ENCODE data around the gene PRRT1B.
"Not testable (repeated sequence)": the region's sequence is repeated elsewhere in the genome, so short reads cannot be mapped to it uniquely, and the experiment has no call there.

Gene PRRT1B

DNA sequence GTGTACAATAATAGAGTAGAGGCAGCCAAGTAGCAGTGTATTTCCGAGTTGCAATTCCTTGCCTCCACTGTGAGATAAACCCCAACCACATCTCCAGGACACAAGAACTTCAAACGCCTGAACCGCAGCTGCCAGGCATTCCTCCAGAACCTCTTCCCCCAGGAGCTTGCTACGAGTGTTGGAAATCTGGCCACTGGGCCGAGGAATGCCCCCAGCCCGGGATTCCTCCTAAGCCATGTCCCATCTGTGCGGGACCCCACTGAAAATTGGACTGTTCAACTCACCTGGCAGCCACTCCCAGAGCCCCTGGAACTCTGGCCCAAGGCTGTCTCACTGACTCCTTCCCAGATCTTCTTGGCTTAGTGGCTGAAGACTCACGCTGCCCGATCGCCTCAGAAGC lies 3.9 kb downstream of the PRRT1B start:
- DNase-seq (ENCODE audit: low read depth in 1 of 2, low spot score in 1 of 2): not testable (repeated sequence)

DNA sequence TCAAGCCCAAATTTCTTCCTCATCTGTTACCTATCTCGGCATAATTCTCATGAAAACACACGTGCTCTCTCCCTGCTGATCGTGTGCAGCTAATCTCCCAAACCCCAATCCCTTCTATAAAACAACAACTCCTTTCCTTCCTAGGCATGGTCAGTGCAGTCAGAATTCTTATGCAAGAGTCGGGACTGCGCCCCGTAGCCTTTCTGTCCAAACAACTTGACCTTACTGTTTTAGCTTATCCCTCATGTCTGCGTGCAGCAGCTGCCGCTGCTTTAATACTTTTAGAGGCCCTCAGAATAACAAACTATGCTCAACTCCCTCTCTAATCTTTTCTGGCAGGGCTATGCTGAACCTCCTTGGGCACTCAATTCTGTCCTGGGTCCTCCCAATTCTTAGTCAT lies 5.1 kb downstream of the PRRT1B start:
- DNase-seq (ENCODE audit: low read depth in 1 of 2, low spot score in 1 of 2): not testable (repeated sequence)

DNA sequence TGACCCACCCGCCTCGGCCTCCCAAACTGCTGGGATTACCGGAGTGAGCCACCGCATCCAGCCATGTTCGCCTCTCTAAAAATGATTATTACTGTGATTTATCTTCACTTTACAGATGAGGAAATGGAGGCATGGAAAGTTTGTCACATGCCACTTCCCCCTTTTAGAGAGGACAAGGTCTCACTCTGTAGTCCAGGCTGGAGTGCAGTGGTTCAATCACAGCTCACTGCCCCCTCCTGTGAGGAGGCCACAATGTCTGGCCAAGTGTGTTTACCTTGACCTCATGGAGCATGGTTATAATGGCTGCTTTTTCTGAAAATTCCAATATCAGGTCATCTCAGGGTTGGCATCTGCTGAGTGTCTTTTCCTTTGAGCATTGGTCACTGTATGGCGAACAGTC lies 6.7 kb downstream of the PRRT1B start:
- no peak for DNase-seq (ENCODE audit: low read depth in 1 of 2, low spot score in 1 of 2)

DNA sequence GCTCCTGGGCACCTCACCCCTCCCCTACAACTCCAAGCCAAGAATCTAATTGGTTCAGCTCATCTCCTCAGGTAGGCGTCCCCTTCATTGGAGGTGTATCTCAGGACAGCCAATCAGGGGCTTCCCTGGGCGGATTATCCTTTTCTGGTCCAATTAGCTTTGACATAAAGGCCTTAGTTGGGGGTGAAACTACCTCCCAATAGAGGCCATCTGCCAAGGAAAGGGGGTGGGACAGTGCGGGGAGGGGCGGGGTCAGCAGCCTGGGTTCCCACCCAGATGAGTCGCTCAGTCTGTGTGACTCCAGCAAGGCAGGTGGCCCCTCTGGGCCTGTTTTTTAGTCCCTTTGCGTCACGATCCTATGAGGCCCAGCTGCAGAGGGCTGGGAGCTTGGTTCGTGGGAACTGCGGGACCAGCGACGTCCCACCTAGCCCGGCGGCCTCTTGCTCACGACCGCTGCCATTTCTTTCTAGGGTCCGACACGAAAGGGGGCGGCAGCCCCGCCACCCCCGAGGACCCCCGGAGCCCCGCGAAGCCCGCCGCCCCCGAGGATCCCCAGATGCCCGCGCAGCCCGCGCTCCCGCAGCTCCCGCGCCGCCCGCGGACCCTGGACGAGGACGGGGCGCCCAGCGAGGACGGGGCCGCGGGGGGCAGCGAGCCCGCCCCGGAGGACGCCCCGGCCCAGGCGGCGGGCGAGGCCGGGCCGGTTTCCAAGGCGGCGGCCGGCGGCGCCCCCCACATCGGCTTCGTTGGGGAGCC lies 8.9 kb downstream of the PRRT1B start:
- DNase-seq (ENCODE audit: low read depth in 1 of 2, low spot score in 1 of 2): no peak

DNA sequence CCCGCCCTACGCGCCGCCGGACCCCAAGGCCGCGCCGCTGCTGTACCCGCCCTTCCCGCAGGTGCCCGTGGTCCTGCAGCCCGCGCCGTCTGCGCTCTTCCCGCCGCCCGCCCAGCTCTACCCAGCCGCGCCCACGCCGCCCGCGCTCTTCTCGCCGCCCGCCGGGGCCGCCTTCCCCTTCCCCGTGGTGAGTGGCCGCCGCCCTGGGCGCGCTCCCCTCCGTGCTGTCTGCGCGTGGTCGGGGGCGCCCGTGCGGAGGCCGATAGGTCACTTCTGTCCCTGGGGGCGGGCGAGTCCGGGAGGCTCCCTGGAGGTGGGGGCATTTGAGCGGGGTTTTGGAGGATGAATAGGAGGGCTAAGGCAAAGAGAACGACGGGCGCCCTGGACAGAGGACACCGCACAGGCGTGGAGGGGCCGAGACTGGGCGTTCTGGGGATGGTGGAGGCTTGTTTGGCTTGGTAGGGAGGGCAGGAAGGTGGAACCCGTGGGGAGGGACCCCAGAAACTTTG lies 9.6 kb downstream of the PRRT1B start:
- no peak for DNase-seq (ENCODE audit: low read depth in 1 of 2, low spot score in 1 of 2)

DNA sequence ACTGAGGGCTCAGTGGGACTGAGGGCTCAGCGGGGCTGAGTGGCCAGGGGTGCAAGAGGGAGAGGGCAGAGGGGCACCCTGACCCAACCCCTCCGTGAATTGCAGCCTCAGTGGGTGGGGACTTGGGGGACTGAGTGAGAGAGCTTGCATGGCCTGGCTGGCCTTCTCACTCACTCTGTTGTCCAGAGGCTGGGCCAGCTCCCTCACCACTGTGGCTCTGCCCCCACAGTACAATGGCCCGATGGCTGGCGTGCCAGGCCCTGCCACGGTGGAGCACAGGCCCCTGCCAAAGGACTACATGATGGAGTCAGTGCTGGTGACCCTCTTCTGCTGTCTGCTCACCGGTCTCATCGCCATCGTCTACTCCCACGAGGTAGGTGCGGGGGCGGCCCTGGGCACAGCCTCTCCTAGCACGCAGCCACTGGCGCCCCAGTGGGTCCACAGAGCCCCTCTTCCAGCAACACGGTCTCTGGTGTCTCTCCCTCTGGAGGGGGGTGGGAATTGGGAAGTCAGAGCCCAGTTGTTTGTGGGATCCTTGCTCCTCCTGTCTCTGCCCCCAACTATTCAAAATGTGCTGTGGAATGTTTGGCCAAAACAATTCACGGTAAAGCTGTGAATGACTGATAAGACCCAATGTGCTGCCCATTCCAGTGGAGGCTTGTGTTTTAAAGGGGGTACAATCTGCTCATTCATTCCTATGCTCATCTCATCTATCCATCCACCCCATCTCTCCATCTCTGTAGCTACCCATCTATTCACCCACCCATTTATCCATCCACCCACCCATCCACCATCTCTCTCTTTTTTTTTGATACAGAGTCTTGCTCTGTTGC lies 10.7 kb downstream of the PRRT1B start:
- DNase-seq (ENCODE audit: low read depth in 1 of 2, low spot score in 1 of 2): no peak

DNA sequence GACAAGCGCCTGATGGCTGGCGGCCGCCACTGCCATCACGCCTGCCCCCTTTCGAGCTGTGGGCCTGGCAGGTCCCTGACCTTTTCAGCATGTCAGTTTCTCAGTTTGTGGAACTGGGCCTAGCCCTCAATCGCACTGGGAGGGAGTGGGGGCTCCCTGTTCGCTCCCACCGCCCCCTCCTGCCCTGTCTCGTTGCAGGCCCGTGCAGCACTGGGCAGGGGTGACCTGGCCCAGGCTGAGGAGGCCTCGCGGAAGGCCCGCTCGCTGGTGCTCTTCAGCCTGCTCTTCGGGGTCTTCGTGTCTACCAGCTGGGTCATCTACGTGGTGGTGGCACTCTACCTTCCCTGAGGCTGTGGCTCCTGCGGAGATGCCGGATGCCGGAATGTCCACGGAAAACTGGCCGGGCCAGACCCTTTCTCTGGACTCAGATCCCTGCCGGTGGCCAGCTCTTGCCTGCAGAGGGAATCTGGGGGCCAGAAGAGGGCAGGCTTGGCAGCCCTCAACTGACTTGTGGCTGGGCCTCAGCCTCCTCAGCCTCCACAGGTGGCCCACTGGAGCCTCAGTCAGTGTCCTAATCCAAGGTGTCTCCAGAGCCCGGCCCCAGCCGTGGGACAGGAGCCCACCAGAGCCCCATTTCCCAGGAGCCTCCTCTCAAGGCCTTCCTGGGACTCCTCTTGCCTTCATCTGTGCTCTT lies 12.7 kb downstream of the PRRT1B start:
- DNase-seq (ENCODE audit: low read depth in 1 of 2, low spot score in 1 of 2): no peak

DNA sequence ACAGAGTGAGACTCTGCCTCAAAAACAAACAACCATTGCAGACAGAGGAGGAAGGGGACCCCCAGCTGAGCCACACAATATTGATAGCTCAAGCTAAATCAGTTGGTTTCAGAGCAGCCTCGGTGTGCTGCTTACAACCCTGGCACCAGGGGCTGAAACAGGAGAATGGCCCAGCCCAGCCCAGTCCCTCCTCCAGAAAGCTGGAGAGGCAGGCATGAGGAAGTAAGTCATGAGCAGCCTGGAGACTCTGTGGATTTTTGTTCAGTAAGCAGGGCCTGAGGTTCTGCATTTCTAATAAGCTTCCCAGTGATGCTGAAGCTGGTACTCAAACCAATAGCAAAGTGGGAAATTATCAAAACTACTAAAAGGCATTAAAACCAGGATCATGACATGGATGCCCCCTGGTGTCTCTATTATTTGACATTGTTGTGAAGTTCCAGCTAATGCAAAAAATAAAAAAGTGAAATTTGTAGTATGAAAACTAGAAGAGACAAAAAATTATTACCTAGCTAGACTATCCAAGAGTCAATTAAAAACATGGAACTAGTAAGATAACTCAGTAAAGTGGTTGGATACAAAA lies 14.2 kb downstream of the PRRT1B start:
- DNase-seq (ENCODE audit: low read depth in 1 of 2, low spot score in 1 of 2): no peak

DNA sequence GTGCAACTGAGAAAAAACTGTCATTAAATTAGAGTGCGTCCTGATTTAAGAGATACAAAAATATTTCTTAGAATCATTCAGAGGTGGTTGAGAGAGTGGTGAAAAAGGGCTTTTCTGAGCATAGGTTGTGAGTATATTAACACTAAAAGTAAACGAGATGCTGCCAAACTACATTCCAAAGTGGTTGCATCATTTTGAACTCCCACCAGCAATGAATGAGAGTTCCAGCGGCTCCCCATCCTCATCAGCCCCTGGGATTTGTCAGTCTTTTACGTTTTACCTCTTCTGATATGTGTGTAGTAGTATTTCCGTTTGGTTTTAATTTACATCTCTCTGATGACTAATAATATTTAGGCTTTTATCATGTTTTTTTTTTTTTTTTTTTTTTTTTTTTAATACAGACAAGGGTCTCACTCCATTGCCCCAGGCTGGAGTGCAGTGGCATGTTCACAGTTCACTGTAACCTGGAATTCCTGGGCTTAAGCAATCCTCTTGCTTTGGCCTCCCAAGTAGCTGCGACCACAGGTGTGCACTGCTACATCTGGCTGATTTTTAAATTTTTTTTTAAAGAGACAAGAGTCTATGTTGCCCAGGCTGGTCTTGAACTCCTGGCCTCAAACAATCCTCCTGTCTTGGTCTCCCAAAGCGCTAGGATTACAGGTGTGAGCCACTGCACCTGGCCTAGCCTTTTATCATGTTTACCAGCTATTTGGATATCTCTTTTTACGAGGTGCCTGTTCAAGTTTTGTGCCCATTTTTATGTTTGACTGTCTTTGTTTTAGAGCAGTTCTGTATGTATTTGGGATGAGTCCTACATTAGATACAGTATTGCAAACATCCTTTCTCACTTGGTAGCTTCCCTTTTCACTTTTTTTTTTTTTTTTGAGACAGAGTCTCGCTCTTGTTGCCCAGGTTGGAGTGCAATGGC lies 17.0 kb downstream of the PRRT1B start:
- no peak for DNase-seq (ENCODE audit: low read depth in 1 of 2, low spot score in 1 of 2)

DNA sequence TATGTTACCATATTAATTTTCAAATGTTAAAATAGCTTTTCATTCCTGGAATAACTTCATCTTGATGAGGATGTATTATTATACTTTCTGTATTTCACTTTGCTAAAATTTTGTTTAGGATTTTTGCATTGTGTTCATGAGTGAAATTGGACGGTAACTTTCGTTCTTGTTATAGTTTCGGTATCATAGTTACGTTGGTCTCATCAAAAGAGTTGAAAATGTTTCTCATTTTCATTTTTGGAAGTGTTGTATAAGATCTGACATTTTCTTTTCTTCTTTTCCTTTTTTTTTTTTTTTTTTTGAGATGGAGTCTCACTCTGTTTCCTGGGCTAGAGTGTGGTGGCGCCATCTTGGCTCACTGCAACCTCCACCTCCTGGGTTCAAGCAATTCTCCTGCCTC lies 20.0 kb downstream of the PRRT1B start:
- no peak for DNase-seq (ENCODE audit: low read depth in 1 of 2, low spot score in 1 of 2)

DNA sequence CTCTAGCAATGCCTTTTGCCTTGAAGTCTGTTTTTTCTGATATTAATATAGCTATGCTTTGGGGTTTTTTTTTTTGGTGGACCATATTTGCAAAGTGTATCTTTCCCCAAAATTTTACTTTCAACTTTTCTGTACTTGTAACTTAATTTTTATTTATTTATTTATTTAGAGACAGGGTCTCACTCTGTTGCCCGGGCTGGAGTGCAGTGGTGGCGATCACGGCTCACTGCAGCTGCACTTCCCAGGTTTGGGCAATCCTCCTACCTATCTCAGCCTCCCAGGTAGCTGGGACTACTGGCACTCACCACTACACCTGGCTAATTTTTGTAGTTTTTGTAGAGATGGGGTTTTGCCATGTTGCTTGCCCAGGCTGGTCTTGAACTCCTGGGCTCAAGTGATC lies 20.8 kb downstream of the PRRT1B start:
- no peak for DNase-seq (ENCODE audit: low read depth in 1 of 2, low spot score in 1 of 2)

DNA sequence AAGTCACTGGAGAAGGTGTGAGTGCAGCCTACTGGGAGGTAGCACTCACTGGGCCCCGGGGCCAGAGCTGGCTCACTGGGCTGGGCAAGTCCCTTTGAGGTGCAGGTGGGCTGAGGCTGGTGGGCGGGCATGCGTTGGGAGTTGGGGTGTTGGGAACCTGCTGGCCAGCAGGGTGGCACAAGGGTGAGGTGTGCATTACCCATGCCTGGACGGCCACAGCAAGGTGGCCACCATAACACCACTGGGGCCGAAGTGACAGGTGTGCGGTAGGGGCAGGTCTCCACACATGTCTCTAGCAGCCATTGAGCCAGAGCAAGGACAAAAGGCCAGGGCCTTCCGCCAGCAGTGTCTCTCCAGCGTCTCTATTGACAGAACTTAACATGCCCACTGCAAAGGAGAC lies 22.6 kb downstream of the PRRT1B start:
- no peak for DNase-seq (ENCODE audit: low read depth in 1 of 2, low spot score in 1 of 2)

DNA sequence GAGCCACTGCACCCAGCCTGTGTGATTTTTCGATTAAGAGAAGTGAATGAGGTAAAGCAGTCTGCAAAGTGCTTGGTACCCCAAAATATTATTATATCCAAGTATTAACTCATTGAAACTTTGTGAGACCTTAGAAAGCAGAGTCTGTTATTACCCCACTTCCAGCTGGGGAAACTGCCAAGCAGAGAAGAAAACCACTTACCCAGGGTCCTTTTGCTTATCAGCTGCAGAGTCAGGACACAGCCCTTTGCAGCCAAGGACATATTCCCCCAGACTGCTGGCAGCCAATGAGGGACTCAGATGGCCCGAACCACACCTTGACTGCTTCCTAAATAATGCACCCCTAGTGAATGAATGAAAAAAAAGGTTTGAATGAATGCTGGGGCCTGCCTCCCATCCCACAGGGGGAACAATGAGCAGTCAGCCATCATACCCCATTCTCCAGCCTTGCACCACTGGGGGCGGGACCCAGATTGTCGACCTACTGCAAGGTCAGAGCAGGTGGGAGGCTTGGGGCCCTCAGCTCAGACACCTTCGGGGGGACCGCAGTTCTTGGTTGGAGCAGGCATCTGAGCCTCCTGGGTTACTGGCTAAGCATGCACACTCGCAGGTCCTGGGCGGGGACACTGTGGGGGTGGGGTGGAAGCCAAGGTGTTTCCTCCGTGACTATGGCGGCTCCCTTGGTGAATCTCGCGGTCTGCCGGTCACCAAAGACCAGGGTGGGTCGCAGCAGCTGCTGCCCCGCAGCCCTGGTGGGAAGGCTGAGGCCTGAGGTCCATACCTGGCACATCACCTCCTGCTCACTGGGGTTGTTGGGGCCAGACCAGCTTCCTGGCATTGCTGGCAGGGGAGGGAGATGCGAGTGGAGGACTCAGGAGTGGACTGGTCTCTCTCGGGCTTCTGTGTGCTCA lies 29.7 kb downstream of the PRRT1B start:
- no peak for DNase-seq (ENCODE audit: low read depth in 1 of 2, low spot score in 1 of 2)

DNA sequence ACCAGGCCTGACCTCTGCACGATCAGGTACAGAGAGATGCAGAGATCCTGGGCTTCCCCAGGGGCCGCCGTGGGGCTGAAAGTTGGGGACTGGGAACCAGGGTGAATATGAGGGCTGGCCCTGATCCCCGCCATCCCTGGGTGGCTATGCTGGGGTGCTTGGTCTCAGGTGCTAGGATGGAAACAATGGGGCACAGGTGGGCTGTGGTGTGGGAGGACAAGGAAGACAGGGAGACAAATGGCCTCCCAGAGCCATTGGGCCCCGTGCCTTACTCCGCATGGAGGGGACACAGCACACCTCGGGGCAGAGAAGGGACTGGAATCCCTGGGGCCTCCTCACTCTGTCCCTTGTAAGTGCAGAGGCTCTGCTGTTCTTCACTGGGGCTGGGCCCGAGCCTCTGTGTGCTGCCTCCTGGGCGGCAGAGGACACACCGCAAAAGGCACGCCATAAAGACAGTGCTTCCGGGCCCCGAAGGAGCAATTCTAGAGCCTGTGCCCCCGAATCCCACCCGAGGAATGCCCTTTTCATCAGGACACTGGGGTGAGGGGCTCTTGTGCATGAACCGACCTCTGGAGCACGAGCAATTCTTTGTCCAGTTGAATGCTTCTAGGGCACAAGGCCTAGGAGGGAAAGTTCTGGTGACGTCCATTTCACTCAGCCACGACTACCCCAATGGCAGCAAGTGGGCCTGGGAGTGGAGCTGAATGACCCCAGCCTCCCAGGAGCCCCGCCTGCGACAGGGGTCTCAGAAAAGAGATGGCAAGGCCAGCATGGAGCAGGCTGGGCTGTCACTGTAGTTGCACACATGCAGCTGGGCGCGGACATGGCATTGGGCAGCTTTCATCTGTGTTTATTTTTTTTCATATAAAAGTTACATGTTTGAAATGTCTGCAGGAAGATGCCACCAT lies 30.9 kb downstream of the PRRT1B start:
- no peak for DNase-seq (ENCODE audit: low read depth in 1 of 2, low spot score in 1 of 2)

DNA sequence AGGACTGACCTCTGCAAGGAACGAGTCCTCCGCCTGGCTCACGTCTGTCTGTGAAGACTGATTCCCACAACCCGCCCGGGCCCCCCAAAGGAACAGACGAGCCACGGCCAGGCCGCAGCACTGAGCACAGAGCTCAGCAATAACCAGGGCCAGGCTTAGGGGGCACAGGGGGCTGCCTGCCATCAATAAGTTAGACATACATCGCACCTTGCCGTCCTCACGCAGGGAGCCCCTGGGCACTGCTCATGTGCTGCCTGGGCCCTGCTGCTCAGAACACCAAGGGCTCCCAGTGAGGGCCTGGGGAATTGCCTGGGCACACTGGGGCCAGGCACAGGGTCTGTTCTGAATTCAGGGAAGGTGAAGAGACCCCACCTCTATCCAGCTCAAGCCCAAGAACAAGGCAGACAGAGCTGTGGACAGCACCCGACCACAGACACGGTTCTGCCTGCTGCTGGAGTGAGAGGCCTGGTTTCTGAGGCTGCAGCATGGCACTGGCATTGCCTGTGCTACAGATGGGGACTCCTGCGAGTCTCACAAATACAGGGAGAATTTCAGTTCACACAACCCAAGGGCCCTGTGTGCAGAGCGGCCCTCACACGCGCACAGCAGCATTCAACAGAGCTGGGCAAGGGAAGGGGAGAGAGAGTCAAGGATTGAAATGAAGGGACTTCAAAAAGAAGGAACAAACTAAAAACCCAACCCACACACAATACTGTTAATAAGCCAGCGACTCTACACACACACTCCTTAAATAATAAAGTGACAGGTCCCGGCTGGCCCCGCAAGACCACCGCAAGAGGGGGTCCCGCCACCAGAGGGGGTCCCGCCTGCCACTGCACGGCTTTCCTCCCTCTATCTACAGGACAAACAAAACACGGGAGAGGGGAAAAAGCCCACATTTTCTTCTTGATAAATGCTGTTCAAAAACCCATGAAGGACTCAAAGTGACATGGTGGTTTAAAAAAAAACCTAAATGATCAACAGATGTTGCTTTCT lies 32.0 kb downstream of the PRRT1B start:
- no peak for DNase-seq (ENCODE audit: low read depth in 1 of 2, low spot score in 1 of 2)

DNA sequence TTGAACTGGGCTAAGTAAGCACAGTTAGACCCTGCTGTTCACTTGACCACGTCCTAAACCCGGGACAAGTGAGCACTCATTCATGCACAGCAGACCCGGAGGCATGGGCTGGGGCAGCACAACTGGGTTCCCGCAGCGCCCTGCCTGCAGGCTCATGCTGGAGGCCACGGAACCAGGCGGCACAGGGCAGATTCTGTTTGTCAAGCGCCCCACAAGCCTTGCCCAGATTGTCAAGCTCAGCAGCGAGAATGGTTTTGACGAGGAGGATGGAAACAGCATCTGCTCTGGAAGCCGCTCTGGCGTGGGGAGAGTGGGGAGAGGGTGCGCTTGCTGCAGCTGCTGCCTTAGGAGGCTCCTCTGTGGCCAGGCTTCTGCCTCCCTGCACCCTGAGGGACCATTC lies 32.7 kb downstream of the PRRT1B start:
- DNase-seq (ENCODE audit: low read depth in 1 of 2, low spot score in 1 of 2): no peak

All from activated T-helper 1 cell treated with anti-CD3 and anti-CD28 coated beads, Interleukin-2, amount 50 U/mL, for 16 hours (primary cell).